GM12891 (cell line): Measurements from ENCODE around the gene KIFC3.
"Not testable (repeated sequence)": the region's sequence is repeated elsewhere in the genome, so short reads cannot be mapped to it uniquely, and the experiment has no call there.

Experiments used
- DNase-seq: peaks from one replicate; pipeline ENCODE4 v3.0.0; 2011; ENCODE audit warnings: low spot score; ENCODE audit not compliant: insufficient read length
- FAIRE-seq: peaks from 2 replicates; lab custom pipeline; 2011; peaks lifted over from hg19 to GRCh38; lab: Jason Lieb, UNC
- PAX5 ChIP-seq: IDR thresholded peaks from 2 replicates; pipeline ENCODE4 v1.6.1; 2011; ENCODE audit warnings: low read length, moderate library complexity, mild to moderate bottlenecking; ENCODE audit not compliant: insufficient read depth, severe bottlenecking
- POLR2A ChIP-seq: IDR thresholded peaks from 2 replicates; pipeline ENCODE4 v1.6.1; 2011; ENCODE audit warnings: low read depth, low read length, control low read depth
- POLR2AphosphoS5 ChIP-seq: IDR thresholded peaks from 2 replicates; pipeline ENCODE4 v1.6.1; 2011; ENCODE audit warnings: low read depth, low read length, control low read depth
- POU2F2 ChIP-seq: IDR thresholded peaks from 2 replicates; pipeline ENCODE4 v1.6.1; 2011; ENCODE audit warnings: low read depth, mild to moderate bottlenecking, control low read depth, low read length, moderate library complexity
- SPI1 ChIP-seq: IDR thresholded peaks from 2 replicates; pipeline ENCODE4 v1.6.1; 2011; ENCODE audit warnings: low read depth, low read length, control low read depth
- TAF1 ChIP-seq: IDR thresholded peaks from 2 replicates; pipeline ENCODE4 v1.6.1; 2011; ENCODE audit warnings: low read depth, low read length, control low read depth

KIFC3 gene

DNA sequence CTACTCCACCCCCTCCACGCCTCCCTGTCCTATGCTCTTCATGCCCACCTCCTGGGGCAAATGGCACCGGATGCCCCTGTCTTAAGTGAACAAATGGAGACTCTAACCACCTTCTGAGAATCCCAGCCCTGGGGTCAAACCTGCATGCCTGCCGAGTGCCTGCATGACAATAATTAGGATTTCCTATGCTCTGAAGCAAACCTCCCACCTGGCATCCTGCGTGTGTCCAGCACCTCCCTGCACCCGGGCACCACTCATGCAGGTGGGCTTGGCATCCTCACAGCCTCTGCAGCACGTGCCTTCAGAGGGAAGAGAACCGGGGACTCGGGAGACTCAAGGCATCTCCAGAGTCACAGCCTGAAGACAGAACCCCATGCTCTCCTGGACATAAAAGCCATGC is 11.2 kb upstream of the KIFC3 start:
- TF ChIP-seq TAF1 (no peak), SPI1 (no peak), POU2F2 (no peak), POLR2A (no peak), PAX5 (no peak), POLR2AphosphoS5 (no peak)
- no peak for FAIRE-seq

GRCh38 chr16:57811340-57811739 is 9.0 kb upstream of the KIFC3 start:
- not testable (repeated sequence) for FAIRE-seq, DNase-seq

More for the DNA sequence above, 11.2 kb upstream of the KIFC3 start:
- DNase-seq: no peak

DNA sequence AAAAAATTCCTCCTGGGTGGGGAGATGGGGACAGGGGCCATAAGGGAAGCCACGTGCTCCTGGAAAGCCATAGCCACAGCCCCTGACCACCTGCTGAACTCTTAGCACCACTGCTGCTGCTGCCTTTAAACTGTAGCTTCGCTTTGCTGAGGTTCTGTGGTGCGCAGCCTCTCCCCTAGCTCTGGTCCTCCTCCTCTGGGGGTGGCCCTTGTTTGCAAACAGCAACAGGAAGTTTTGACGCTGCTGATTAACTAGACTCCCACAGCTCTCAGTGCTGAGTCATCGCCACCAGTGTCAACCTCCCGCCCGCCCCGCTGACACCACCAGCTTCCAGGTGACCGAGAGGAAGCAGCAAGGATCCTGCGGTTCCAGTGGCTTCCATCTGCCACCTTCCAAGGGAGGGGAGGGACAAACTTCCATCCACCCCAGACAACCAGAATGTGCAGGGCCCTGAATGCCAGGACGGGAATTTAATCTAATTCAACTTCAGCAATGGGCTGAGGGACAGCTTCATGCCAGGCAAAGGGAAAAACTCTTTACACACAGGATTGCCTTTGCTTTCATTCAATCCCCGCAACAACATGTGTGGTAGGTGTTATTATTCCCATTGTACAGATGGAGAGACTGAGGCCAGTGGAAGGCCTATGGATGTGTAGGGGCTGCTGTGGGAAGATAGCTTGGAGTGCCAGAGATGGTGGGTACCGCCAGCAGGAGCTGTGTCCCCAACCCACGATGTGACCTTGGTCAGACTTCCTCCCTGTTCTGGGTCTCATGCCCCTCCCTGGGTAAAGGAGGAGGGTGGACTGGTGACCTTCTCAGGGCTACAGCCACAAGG is 8.1 kb upstream of the KIFC3 start:
- peak; percentile 80 for DNase-seq
- TF ChIP-seq SPI1 (peak; percentile 24; the same call in 1 of the 2 replicates), POLR2A (no peak)
- peak; percentile 91 for FAIRE-seq

DNA sequence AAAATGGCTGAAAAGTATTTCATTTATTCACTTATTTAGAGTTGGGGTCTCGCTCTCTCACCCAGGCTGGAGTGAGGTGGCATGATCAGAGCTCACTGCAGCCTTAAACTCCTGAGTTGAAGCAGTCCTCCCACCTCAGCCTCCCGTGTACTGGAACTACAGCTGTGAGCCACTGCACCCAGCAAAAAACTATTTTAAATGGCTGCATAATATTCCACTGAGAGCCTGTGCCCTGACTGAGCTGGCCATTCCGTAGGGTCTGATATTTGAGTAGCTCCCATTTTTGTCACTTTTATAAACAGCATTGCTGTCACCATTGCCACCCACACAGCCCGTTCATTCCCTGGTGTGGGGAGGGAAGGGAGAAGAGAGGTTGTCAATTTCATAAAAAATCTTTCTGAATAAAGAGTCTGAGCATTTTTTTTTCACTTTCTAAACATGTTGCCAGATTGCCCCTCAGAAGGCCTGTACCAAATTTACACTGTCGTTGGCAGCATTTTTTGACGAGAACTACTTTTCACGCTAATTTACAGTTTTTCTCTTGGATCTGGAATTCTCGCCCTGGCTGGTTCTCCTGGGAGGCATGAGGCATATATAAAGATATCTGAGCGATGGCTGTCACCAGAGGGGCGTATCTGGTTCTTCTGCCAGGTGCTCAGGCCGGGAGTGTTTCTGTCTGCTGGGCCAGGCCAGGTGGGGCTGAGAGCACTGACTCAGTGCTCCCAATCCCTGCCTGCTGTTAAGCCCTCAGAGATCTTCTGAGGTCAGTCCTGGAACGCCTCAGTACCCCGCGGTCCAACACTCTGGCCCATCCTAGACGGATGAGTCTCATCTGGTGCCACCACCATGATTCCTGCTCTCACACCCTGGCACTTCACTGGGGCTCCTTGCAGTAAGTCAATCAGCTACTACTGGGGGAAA is 7.2 kb upstream of the KIFC3 start:
- no peak for FAIRE-seq
- TF ChIP-seq TAF1: no peak
- no peak for TF ChIP-seq PAX5
- no peak for TF ChIP-seq POU2F2
- no peak for TF ChIP-seq POLR2AphosphoS5
- no peak for DNase-seq

- FAIRE-seq: no peak
- no peak for DNase-seq
- TF ChIP-seq POLR2AphosphoS5 (no peak), TAF1 (no peak), POLR2A (no peak), PAX5 (no peak), POU2F2 (no peak), SPI1 (no peak)
Measured at GRCh38 chr16:57808589-57809228, 6.4 kb upstream of the KIFC3 start.

GRCh38 chr16:57807968-57808528 is 5.8 kb upstream of the KIFC3 start:
- DNase-seq (peak; percentile 63), FAIRE-seq (no peak)
- TF ChIP-seq POLR2A (no peak), SPI1 (peak; percentile 70)

DNA sequence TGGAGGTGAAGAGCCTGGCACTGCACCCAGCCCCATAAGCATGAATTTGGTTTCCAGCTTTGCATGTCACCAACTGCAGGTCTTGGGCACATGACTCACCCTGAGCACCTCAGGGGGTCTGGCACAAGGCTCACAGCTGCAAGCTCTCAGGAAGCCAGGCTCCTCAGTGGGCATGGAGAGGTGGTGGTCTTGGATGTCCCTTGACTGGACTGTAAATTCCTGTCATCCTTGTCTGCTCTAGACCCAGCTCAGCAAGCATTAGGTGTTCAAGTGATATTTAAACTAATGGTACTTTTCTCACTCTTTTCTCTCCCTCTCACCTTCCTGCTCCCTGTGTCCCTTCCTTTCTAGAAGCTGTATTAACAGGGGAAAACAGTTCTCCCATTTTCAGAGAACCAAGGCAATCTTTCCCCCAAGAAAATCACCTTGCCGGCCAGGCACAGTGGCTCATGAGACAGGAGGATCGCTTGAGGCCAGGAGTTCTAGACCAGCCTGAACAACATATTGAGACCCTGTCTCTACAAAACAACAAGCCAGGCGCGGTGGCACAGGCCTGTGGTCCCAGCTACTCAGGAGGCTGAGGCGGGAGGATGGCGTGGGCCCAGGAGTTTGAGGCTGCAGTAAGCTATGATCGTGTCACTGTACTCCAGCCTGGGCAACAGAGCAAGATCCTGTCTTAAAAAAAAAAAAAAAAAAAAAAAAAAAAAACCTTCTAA is 5.1 kb upstream of the KIFC3 start:
- DNase-seq (no peak), FAIRE-seq (no peak)
- no peak for TF ChIP-seq POU2F2
- TF ChIP-seq POLR2A: no peak
- no peak for TF ChIP-seq PAX5
- TF ChIP-seq SPI1: no peak
- no peak for TF ChIP-seq POLR2AphosphoS5
- TF ChIP-seq TAF1: no peak

DNA sequence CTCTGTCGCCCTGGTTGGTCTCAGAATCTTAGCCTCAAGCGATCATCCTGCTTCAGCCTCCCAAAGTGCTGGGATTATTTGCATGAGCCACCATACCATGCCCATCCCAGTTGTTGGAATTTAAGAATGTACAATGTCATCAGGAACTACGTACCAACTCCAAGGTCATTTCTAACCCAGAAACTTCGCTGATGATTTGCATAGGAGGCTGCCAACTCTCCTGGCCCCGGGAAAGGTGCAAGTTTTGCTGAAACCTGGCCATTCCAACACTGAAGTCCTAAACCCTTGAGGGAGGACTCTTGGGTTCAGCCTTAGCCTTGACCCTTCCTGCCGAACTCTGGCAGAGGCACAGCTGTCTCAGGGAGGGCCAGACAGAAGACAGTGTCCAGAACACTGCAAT is 2.9 kb upstream of the KIFC3 start:
- DNase-seq: no peak
- FAIRE-seq: no peak
- no peak for TF ChIP-seq POLR2A
- no peak for TF ChIP-seq POU2F2
- TF ChIP-seq PAX5: no peak
- no peak for TF ChIP-seq POLR2AphosphoS5
- TF ChIP-seq TAF1: no peak

- FAIRE-seq (no peak), DNase-seq (no peak)
- TF ChIP-seq PAX5 (no peak), POU2F2 (no peak), POLR2AphosphoS5 (no peak), POLR2A (no peak), SPI1 (no peak), TAF1 (no peak)
Measured at GRCh38 chr16:57804111-57804837, 2.0 kb upstream of the KIFC3 start.
